Activated CD8-positive, alpha-beta memory T cell treated with anti-CD3 and anti-CD28 coated beads, Interleukin-2, amount 50 U/mL, for 1 hour (primary cell): ENCODE data around the gene CCDC88C.
A peak's percentile ranks its signal among the peaks of the same experiment; 100 is the strongest.
"Not testable (repeated sequence)": the region's sequence is repeated elsewhere in the genome, so short reads cannot be mapped to it uniquely, and the experiment has no call there.

Experiments
- DNase-seq: peaks from one replicate; pipeline ENCODE4 v3.0.0-alpha.2; 2020; ENCODE audit errors: extremely low read depth

The CCDC88C gene

GRCh38 chr14:91228112-91229004, 189.3 kb downstream of the CCDC88C start:
- DNase-seq: peak; percentile 58

GRCh38 chr14:91227183-91227628, 190.4 kb downstream of the CCDC88C start:
- DNase-seq: no peak

- DNase-seq: not testable (repeated sequence)
Measured at GRCh38 chr14:91226360-91226759, 191.3 kb downstream of the CCDC88C start.

- no peak for DNase-seq
Measured at GRCh38 chr14:91225025-91225424, 192.6 kb downstream of the CCDC88C start.

GRCh38 chr14:91223028-91223783, 194.4 kb downstream of the CCDC88C start:
- no peak for DNase-seq
